DOHH2 (cell line): ENCODE results near the gene PPP4R1.

Experiments
- EZH2phosphoT487 ChIP-seq: fragments of 200-600 bp; sonication (generic); IDR thresholded peaks from 2 replicates; pipeline ENCODE4 v1.6.1; 2017; ENCODE audit warnings: borderline replicate concordance, mild to moderate bottlenecking, antibody characterized with exemption, low read length, moderate library complexity, mixed read lengths
- TF ChIP-seq, protein P1 (sequence below): fragments of 200-600 bp; sonication (generic); IDR thresholded peaks from one replicate; pipeline ENCODE4 v1.5.1; 2014; ENCODE audit warnings: antibody characterized with exemption, mild to moderate bottlenecking, low read depth, low read length; ENCODE audit not compliant: poor library complexity, severe bottlenecking

DNA sequence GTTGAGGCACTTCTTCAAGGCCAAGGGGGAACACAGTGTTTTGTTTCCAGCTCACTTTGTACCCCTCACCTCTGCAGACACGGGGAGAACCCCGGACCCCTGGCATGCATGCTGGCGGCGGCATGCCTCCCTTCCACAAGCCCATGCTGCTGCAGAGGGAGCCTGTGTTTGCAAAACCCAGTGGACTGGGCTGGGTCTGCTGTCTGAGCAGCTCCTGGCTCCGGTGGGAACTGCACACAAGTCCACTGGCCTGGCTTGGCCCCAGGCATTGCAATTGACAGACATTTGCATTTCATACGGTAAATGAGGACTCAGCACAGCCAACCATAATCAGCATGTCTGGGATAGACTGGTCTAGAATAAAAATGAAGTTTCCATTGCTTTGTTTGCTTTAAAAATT, 76.7 kb downstream of the PPP4R1 start:
- TF ChIP-seq, protein P1, sequence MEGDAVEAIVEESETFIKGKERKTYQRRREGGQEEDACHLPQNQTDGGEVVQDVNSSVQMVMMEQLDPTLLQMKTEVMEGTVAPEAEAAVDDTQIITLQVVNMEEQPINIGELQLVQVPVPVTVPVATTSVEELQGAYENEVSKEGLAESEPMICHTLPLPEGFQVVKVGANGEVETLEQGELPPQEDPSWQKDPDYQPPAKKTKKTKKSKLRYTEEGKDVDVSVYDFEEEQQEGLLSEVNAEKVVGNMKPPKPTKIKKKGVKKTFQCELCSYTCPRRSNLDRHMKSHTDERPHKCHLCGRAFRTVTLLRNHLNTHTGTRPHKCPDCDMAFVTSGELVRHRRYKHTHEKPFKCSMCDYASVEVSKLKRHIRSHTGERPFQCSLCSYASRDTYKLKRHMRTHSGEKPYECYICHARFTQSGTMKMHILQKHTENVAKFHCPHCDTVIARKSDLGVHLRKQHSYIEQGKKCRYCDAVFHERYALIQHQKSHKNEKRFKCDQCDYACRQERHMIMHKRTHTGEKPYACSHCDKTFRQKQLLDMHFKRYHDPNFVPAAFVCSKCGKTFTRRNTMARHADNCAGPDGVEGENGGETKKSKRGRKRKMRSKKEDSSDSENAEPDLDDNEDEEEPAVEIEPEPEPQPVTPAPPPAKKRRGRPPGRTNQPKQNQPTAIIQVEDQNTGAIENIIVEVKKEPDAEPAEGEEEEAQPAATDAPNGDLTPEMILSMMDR: no peak
- TF ChIP-seq EZH2phosphoT487: no peak
